ENCODE measurements around the gene SCN3A.

DNA sequence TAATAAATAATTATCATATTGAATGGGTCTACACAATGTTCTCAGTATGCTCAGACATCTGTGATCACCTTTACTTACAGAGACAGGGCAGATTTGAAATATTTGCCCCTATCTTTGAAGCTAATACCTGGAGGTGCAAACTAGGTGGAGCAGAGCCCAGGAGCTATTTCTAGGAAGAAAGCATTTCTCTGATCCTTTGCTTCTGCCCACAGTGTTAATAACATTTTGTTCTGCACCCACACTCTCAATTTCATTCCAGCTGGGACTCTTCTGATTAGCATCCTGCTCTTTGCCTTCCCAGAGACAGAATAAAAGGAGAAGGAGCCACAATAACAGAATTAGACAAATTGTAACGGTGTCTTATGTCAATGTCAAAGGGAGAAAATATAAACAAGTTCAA lies 23.7 kb upstream of the SCN3A start:
- no peak for TF ChIP-seq EZH2 (IDR thresholded peaks at IDR 0.05; ENCODE audit: borderline replicate concordance, insufficient read depth, low read depth, low read length, poor library complexity, severe bottlenecking)
- TF ChIP-seq, protein P1, sequence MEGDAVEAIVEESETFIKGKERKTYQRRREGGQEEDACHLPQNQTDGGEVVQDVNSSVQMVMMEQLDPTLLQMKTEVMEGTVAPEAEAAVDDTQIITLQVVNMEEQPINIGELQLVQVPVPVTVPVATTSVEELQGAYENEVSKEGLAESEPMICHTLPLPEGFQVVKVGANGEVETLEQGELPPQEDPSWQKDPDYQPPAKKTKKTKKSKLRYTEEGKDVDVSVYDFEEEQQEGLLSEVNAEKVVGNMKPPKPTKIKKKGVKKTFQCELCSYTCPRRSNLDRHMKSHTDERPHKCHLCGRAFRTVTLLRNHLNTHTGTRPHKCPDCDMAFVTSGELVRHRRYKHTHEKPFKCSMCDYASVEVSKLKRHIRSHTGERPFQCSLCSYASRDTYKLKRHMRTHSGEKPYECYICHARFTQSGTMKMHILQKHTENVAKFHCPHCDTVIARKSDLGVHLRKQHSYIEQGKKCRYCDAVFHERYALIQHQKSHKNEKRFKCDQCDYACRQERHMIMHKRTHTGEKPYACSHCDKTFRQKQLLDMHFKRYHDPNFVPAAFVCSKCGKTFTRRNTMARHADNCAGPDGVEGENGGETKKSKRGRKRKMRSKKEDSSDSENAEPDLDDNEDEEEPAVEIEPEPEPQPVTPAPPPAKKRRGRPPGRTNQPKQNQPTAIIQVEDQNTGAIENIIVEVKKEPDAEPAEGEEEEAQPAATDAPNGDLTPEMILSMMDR (IDR thresholded peaks at IDR 0.05) = no peak
